ENCODE results near the gene KIAA0753. TPM values are rescaled to one million over a fixed set of nuclear protein-coding genes. Genes with fewer than 3 reads are reported as not detected.

Gene KIAA0753
- total and polyA plus RNA-seq, 2 of the 8 experiments (the other 6 are each of a cell fraction or from before 2014, with no cell fraction given) = 5.0 to 27.1 TPM

GRCh38 chr17:6554342-6554741 is 86.2 kb downstream of the KIAA0753 start (continued):
- TF ChIP-seq SIN3A (conservative IDR thresholded peaks at IDR 0.05 in 1 of 2, IDR thresholded peaks at IDR 0.05 in 1 of 2; ENCODE audit: low read depth in 1 of 2, low read length in 2 of 2) = no peak
- TF ChIP-seq CTCF (IDR thresholded peaks at IDR 0.05; ENCODE audit: control extremely low read depth in 1 of 3, insufficient read depth in 1 of 3, low read depth in 1 of 3, low read length in 3 of 3) = no peak
- no peak for TF ChIP-seq KDM4A (IDR thresholded peaks at IDR 0.05; ENCODE audit: low read depth, low read length, severe bottlenecking)
- no peak for TF ChIP-seq TAF1 (IDR thresholded peaks at IDR 0.05; ENCODE audit: low read depth, low read length)
- TF ChIP-seq POLR2A (IDR thresholded peaks at IDR 0.05; ENCODE audit: control extremely low read depth in 1 of 2, low read depth in 2 of 2, low read length in 2 of 2) = no peak
- TF ChIP-seq CTBP2 (IDR thresholded peaks at IDR 0.05; ENCODE audit: borderline replicate concordance, insufficient read depth, insufficient read length, low read length) = no peak
